ENCODE measurements around the gene GRIN2A.

Gene GRIN2A

GRCh38 chr16:9766891-9767290, 415.3 kb downstream of the GRIN2A start:
- no peak for DNase-seq (ENCODE audit: low read depth)

DNA sequence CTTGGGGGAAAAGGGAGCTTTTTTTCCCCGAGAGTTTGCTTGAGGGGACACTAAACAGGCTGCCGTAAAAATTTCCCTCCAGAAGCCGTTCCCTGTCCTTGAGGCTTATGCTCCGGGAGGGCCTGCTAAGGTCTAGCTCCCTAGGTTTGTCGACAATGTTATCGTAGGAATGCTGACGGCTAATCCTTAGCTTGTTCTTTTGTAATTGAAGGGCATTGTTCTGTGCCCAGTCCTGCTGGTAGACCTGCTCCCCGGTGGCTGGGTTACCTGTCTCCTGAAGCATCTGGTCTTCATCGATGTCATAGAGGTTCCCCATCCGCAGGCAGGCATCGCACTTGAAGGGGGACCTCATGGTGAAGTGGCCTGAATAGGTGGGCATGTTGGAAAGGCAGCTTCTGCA, 418.7 kb downstream of the GRIN2A start:
- DNase-seq (ENCODE audit: low read depth) = no peak

DNA sequence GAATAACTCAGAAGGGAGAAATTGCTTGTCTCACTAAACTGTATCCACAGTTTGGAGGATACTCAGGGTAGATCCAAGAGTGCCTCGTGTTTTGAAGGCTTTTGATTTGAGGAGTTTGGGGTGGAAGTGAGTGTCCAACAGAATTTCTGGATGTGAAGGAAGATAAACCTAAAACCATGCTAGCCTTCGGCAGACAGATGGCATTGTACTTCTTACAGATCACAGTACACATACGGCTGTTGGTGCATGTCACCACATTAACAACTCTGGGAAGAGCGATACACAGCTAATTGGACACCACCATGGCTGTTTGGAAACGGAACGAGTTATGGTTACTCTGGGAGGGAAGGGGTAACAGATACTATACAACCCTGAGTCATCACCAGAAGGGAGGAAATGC, 420.4 kb downstream of the GRIN2A start:
- DNase-seq (ENCODE audit: low read depth) = no peak

GRCh38 chr16:9757687-9758086, 424.5 kb downstream of the GRIN2A start:
- no peak for DNase-seq (ENCODE audit: low read depth)

GRCh38 chr16:9756434-9756833, 425.8 kb downstream of the GRIN2A start:
- no peak for DNase-seq (ENCODE audit: low read depth)

- DNase-seq (ENCODE audit: low read depth) = no peak
Measured at GRCh38 chr16:9755081-9755480, 427.1 kb downstream of the GRIN2A start.

DNA sequence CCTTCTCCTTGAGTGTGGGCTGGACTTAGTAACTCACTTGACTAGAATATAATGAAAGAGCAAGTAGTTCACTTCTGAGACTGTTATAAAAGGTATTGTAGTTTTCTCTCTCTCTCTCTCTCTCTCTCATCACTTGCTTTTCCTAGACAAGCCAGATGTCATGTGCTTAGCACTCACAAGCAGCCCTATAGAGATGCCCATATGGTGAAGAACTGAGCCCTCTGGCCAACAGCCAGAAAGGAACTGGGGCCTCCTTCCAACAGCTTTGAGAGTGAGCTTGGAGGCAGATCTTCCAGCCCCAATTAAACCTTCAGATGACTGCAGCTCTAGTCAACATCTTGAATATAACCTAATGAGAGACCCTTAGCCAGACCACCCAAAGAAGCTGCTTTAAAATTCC, 440.5 kb downstream of the GRIN2A start:
- DNase-seq (ENCODE audit: low read depth) = no peak

- no peak for DNase-seq (ENCODE audit: low read depth)
Measured at GRCh38 chr16:9739301-9739700, 442.9 kb downstream of the GRIN2A start.

DNA sequence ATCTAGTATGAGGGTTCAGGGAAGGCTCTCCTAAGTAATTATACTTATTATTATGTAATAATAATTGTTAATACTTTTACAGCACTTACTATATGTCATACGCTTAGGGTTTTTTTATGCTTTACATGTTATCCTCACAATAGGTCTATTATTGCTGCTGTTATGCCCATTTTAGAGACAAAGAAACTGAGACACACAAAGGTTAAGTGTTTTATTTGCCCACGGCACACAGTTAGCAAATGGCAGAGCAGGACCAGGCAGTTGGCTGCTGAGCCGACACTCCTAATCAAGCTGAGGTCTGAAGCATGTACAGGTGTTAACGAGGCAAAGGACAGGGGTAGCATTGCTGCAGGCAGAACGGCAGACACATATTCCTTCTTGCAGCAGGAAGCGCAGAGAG, 443.5 kb downstream of the GRIN2A start:
- no peak for DNase-seq (ENCODE audit: low read depth)

DNA sequence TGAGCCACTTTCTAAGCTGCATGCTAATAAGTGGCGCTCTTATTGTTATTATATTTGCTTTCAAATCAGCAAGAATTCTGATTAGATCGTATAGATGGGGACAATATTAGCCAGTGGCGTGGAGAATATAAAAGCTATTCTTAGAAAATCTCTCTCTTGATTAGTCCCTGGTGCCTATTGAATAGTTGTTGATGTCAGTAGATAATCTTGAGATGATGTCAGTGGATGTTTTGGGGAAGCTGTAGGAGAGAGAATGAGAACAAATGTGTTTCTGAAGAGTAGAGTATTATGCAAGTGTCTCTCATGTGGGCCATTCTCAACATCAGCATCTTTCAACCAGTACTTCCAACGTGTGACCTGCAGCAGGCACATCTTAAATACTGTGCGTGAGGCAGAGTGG, 445.7 kb downstream of the GRIN2A start:
- no peak for DNase-seq (ENCODE audit: low read depth)

DNA sequence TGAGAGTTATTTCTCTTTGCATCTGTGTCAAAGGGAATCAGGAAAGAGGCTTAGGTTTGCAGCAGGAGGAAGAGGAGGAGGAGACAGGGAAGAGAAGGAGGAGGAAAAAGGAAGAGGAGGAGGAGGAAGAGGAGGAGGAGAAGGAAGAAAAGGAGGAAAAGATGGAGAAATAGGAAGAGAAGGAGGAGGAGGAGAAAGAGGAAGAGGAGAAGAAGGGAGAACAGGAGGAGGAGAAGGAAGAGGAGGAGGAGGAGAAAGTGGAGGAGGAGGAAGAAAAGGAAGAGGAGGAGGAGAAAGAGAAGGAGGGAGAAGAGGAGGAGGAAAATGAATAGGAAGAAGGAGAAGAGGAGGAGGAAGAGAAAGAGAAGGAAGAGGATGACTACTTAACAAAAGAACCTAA, 459.1 kb downstream of the GRIN2A start:
- no peak for DNase-seq (ENCODE audit: low read depth)

DNA sequence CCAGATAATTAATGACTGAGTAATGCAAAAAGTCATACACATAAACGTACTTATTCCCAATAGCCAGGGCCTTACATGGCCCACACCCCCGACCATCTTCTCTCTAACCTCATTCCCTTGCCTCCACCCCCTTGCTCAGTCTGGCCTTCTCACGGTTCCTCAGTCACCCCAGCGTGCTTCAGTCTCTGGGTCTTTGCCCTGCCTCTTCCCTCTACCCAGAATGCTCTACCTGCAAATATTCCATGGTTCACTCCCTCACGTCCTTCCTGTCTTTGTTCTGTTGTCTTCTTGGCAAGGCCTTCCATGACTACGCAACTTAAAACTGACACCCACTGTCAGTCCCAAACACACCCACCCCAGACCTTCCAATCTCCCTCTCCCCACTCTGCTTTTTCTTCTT, 468.3 kb downstream of the GRIN2A start:
- no peak for DNase-seq (ENCODE audit: low read depth)

DNA sequence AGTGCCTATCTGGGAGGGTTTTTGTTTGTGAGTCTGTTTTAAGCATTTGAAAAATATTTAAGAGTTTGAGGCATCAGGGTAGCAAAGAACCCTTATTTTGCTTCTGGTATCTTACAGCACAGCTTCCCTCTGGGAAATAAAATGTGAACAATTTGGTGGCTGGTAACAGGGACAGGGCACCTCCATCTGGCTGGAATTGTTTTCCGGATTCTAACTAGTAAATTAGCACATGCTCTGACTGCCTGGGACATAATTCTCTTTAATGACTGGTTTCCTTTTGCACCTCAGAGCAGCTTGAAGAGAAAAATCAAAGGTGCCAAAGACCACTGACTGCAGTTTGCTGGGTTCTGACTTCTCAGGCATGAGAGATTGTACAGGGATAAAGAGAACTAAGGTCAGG, 469.1 kb downstream of the GRIN2A start:
- DNase-seq (ENCODE audit: low read depth) = no peak

DNA sequence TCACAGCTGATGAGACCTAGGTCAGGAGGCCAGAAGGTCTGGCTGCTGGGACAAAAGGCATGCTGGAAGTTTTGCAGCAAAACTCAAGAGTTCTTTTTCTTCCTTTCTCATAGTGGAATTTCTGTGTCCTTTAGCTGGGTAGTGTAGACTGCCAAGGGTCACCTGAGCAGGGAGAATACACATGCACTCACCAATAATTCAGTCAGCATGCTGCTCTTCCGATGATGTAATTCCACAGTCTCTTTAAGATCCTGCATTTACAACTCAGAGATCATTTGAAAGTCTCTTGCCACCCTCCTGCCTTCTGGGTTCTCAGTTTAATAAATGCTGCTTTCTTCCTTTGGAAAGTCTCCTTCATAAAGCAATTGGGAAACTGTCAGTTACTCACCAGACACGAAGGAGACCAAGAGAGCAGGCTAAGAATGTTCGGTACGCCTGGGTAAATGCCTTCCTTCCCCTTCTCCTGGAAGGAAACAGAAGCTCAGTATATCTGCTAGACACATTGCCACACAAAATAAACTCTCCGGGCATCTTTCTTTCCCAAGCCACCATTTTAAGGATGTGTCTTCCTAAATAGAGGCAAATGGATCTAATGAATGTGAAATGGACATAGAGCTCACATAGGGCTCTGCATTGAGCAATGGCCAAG, 473.1 kb downstream of the GRIN2A start:
- no peak for DNase-seq (ENCODE audit: low read depth)

- no peak for DNase-seq (ENCODE audit: low read depth)
Measured at GRCh38 chr16:9706217-9706836, 475.9 kb downstream of the GRIN2A start.

GRCh38 chr16:9703731-9704130, 478.5 kb downstream of the GRIN2A start:
- no peak for DNase-seq (ENCODE audit: low read depth)

Data from stromal cell of bone marrow (primary cell).